GM18907 (cell line): ENCODE results near the gene VILL.

Experiments
- ATAC-seq: cut with Tn5 transposase; IDR thresholded peaks from one replicate; pipeline ENCODE4 v1.9.1; 2021; ENCODE audit warnings: mild to moderate bottlenecking, moderate library complexity; ENCODE audit not compliant: unreplicated experiment

The VILL gene

GRCh38 chr3:38016410-38016809, 25.8 kb downstream of the VILL start:
- ATAC-seq = no peak

DNA sequence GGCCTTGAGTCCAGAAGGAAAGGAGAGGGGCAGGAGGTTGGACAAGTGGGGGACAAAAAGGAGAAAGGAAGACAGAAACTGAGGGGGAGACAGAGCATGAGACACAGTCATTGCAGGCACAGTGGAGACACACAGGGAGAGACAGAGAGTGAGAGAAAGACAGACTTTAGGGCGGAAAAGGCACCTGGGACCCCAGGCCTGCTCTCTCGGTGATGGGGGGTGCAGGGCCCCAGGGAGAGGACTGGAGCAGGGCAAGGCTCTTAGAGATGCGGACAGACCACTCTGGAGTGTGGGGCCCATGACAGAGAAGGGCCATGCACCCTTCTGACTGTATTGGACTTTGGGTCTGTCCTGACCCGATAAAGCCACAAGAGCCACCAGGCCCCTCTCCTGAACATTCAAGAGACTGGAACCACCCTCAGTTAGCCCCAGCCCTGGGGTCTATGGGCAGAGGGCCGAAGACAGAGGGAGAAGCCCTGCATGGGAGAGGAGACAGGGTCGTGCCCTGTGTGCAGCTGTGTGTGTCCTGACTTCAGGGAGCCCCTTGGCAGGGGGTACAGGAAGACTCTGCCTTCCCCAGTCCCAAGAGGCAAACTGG, 26.4 kb downstream of the VILL start:
- ATAC-seq = no peak

GRCh38 chr3:38017445-38018295, 27.1 kb downstream of the VILL start:
- no peak for ATAC-seq

DNA sequence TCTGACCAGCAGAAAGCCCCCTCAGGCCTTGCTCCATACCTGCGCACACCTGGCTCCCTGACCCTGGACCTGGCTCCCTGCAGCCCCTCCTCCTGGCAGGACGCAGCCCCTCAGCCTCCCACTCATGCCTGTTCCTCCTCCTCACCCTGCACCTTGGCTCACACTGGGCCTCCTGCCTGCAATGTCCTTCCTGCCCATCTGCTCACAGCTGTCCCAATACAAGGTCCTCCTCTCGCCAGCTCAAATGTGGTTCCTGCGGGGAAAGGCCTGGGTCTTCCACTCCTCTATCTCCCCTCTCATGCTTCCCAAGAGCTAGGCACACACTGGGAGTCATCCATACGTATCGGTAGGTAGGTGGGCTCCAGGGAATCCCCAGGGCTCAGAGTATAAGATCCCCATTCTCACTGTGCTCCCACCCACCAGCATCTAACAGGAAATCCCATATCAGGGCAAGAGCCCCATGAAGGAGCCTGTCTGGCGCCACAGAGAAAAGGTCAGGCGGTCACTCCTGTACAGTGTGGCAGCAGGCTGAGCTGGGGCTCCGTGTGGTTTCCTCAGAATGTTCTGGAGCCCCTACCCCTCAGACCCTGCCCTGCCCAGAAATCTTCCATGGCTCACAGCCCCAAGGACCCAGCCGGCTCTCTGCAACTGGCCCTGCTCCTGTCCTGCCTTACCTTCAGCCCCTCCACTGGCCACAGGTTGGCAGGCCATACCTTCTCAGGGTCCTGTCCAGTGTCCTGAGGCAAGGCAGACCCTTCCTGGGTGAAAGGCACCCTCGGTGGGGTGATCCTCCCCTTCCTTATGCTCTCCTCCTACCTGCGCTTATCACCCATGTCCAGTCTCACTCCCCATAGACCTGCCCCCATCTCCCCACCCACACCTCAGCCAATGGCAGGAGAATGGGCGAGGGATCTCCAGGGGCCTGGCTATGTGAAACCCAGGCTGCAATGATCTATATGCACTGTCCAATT, 28.0 kb downstream of the VILL start:
- ATAC-seq = no peak

- ATAC-seq = no peak
Observed at GRCh38 chr3:38019658-38020341, 29.2 kb downstream of the VILL start.

DNA sequence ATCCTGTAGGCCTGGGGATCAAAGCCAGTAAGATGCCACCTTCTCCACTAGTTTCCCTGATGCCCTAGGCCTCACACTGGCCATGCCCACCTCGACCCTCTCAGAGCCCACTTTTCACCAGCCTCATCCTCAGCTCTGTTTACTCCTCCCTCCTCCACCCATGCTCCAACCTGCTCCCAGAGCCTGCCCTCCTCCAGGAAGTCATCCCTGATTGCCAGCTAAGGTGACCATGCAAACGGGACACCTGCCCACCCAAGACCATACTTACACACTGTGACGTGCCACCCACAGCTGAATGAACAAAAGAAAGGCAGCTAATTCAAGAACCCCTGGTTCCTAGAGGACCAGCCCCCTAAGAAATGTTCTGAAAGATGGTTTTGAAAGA, 29.7 kb downstream of the VILL start:
- no peak for ATAC-seq

- no peak for ATAC-seq
Observed at GRCh38 chr3:38021196-38021595, 30.6 kb downstream of the VILL start.

DNA sequence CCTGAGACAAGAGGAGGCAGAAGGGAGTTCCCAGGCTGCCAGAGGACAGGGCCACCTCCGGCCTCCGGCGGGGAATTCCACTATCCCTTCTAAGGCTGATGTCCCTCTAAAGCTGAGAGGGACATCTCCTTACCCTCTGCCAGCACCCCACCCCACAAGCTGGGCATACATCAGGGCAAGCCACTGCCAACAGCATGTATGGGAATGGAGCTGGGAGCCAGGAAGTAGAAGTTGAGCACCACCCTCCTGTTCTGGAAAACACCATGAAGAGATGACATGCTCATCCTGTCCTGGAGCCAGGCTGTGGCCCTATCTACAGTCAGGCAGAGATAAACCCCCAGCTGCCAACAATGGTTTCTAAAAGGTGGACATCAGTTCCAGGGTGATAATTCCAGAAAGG, 31.7 kb downstream of the VILL start:
- no peak for ATAC-seq

- ATAC-seq = no peak
Observed at GRCh38 chr3:38022896-38023709, 32.5 kb downstream of the VILL start.

DNA sequence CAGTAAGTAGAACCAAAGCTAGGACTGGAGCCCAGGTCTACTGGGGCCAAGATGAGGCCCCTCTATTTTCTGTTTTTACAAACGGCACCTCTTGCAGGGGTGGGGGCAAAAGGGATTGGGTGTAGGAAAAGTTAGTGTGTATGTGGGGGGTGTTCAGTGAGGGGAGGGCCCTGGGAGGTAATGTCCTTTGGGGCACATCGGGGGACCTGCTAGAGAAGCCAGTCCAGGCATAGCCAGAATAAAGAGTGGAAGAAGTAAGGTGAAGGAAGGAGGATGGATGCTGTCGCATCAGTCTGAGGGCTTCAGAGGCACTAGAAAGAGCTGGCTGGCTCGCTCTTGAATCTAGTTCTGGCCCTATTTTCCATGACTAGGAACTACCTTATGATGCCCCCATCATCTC, 36.3 kb downstream of the VILL start:
- no peak for ATAC-seq

DNA sequence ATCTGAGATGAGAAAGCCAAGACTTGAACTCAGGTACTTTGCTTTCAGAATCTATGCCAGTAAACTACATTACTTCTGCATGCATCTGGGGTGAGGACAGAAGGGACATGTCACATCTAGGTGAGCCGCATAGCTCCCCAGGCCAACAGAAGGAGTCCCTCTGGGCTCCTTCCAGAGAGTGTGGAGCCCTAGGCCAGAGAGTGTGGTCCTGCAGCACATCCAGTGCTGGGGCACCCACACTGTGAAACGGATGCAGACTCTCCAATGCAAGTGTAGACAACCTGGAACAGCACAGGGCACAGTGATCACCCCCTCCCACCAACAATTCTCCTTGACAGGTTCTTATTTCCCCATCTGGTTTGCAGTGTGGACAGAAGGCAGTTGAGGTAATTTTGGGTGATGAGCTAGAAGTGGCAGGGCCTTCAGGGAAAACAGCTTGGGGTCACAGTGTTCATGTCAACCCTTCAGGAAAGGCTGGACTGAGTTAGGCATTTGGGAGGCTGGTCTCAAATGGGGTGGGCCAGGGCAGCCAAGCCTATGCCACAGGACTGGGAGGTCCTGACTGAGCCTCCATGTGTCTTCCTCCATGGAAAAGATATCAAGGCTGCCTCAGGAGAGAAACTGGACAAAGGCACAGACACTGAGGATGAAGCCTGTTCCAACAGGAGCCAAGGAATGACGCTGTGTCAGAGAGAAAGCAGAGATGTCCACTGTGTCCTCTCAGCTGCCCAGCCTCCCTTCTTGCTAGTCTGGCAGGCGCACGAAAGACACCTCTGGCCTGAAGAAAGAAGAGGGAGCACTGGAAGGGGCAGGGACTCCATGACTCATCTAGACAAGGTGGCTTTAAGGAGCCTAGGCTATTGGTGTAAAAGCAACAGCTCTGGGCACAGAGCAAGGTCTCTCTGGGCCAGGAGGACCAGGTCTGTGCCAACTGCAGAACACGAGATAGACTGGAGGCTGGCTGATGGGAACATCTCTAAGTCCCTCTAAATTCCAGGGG, 37.2 kb downstream of the VILL start:
- no peak for ATAC-seq

- ATAC-seq = no peak
Observed at GRCh38 chr3:38028621-38029361, 38.2 kb downstream of the VILL start.

GRCh38 chr3:38029400-38030125, 39.0 kb downstream of the VILL start, which contains the start of gene PLCD1:
TSS of gene PLCD1 (minus strand) at chr3:38029642. CDS start at chr3:38029539, 103 bp downstream.
- ATAC-seq = no peak

GRCh38 chr3:38030126-38031021, 39.8 kb downstream of the VILL start:
- no peak for ATAC-seq

DNA sequence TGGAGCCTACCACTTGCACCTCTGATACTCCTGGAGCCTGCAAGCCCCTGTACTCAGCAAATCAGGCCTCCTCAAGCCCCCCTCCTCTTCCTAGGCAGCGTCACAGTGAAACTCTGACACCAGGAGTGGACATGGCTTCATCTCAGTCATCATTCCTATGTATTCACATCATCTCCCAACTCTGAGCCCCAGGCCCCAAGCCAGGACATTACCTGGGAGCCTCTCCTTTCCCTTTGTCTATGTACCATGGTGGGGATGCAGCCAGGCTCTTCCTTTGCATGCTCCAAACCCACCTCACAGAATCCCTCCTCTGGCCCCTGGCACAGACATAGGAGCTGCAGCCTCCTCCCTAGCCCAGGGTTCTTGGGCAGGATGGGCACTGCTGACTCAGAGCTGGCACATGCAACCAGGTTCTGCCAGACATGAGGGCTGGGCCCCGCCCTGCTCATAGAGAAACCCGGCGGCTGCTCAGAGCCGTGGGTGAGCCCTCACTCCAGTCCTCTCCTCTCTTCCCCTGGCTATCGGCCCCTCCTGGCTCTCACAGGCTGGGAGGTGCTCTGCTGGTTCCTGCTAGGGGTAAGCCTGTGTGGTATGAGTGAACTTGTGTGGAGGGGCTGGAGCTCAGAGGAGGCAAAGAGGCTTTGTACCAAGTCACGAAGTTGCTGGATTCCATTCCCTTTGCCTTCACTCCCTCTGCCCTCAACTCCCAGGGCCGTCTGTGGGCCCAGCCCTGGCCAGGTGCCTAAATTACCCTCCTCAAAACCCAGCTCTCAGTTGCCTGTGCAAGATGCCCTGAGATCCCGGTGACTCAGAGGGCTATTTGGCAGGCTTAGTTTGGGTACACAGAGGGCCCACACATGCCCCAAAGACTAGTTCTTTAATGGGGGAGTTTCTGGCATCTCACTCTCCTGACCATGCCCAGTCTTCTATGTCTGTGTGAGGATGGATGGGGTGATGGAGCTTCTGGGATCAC, 40.7 kb downstream of the VILL start:
- no peak for ATAC-seq
